H1 (cell line): ENCODE data around the gene APBB1. TPM values are rescaled to one million over a fixed set of nuclear protein-coding genes. Genes with fewer than 3 reads are reported as not detected.
A peak's percentile ranks its signal among the peaks of the same experiment; 100 is the strongest.

Source experiments
- CBX5 ChIP-seq: fragments of 300-800, 300-1000 bp; sonication (generic); IDR thresholded peaks from 2 replicates; pipeline ENCODE4 v1.7.1; 2016; ENCODE audit warnings: antibody characterized with exemption, low read length, low read depth
- CHD2 ChIP-seq: IDR thresholded peaks from 2 replicates; pipeline ENCODE4 v1.6.1; 2012; ENCODE audit warnings: low read length, improper control_type of control experiment
- CHD7 ChIP-seq: fragments of 300-600 bp; sonication (generic); IDR thresholded peaks from 2 replicates; pipeline ENCODE4 v1.7.1; 2012; ENCODE audit warnings: low read length, moderate library complexity, mild to moderate bottlenecking, inconsistent platforms; ENCODE audit not compliant: insufficient replicate concordance
- HDAC2 ChIP-seq, 2 experiments: fragments of 300-600 bp in 1 of 2; sonication (generic) in 1 of 2; IDR thresholded peaks; 2 replicates each; pipeline ENCODE4 v1.6.1; 2011 to 2012; ENCODE audit warnings: low read depth in 2 of 2, low read length in 2 of 2, mild to moderate bottlenecking in 2 of 2, moderate library complexity in 2 of 2, borderline replicate concordance in 1 of 2, inconsistent platforms in 1 of 2
- JUND ChIP-seq: IDR thresholded peaks from 2 replicates; pipeline ENCODE4 v1.6.1; 2011; ENCODE audit warnings: mild to moderate bottlenecking, improper control_type of control experiment, low read length
- MAX ChIP-seq: IDR thresholded peaks from 2 replicates; pipeline ENCODE4 v1.6.1; 2012; ENCODE audit warnings: inconsistent platforms
- POLR2AphosphoS5 ChIP-seq: IDR thresholded peaks from 2 replicates; pipeline ENCODE4 v1.6.1; 2011; ENCODE audit warnings: low read depth, low read length
- SAP30 ChIP-seq: fragments of 300-600 bp; sonication (generic); IDR thresholded peaks from 2 replicates; pipeline ENCODE4 v1.7.1; 2012; ENCODE audit warnings: low read length, moderate library complexity, mild to moderate bottlenecking, inconsistent platforms; ENCODE audit not compliant: insufficient read depth, insufficient replicate concordance
- YY1 ChIP-seq: IDR thresholded peaks from 2 replicates; pipeline ENCODE4 v1.6.1; 2011; ENCODE audit warnings: low read depth, mild to moderate bottlenecking, low read length
- polyA plus RNA-seq, 7 experiments: library from polyadenylated mRNA; depleted of rRNA in 3 of 7; stranded (reverse) in 5 of 7; unstranded in 2 of 7; fragments of >200 nt in 5 of 7; fragments of 200-250 nt in 2 of 7; gene quantifications; 1 replicate in 5 of 7; 2 replicates in 1 of 7; 4 replicates in 1 of 7; pipeline versions ENCODE4 v1.2.1 to v1.2.3, GENCODE V29; 2011 to 2013; ENCODE audit warnings: missing spikeins in 2 of 7, mixed read lengths in 2 of 7
- total RNA-seq: library from RNA; stranded (reverse); fragmentation: NEBNext Ultra II Directional; extraction: Animal tissue kit (Norgen Biotek cat#: 25700); gene quantifications from 2 replicates; pipeline ENCODE4 v1.2.1, GENCODE V29; 2021

Gene APBB1
- total and polyA plus RNA-seq, 2 of the 8 experiments (the other 6 are each of a cell fraction or from before 2014, with no cell fraction given) = 23.9 to 33.1 TPM

DNA sequence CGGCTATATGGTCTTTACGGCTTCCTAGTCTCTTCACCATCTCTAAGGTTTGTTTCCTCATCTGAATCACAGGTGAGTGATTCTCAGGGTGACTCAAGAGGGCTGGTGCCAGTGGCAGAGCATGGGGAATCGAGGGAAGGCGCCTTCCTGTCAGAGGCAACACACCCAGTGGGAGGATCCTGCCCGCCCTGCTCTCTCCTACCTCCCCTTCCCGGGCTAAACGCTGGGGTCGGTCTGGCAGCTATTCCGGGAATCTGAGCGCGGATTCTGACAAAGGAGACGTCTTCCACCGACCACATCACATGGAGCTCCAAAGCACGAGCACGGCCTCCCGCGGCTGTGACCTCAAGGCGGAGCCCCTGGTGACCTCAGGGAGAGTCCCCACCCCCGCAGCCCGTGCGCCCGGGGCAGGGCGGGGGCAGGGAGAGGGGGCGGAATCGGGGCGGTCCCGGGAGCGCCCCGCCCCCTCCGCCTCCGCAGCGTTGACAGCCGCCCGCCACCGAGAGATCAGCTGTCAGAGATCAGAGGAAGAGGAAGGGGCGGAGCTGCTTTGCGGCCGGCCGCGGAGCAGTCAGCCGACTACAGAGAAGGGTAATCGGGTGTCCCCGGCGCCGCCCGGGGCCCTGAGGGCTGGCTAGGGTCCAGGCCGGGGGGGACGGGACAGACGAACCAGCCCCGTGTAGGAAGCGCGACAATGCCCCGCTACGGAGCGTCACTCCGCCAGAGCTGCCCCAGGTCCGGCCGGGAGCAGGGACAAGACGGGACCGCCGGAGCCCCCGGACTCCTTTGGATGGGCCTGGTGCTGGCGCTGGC is 28.8 kb downstream of the APBB1 start, which contains the start of gene SMPD1 (continued):
- TF ChIP-seq CHD7 (no peak), POLR2AphosphoS5 (no peak), YY1 (no peak), CBX5 (no peak), HDAC2 (IDR thresholded peaks at IDR 0.05; ENCODE audit: borderline replicate concordance in 1 of 2, low read depth in 2 of 2, low read length in 2 of 2) (peak in 1 of 2 experiments; percentile 77; a peak in 1 of 4 replicates), CHD2 (peak; percentile 25; the same call in 1 of the 2 replicates), SAP30 (no peak), JUND (no peak), MAX (peak; percentile 79)
